MG63 (cell line): ENCODE measurements around the gene DDX3X. TPM values are rescaled to one million over a fixed set of nuclear protein-coding genes. Genes with fewer than 3 reads are reported as not detected.
"Not testable (repeated sequence)": the region's sequence is repeated elsewhere in the genome, so short reads cannot be mapped to it uniquely, and the experiment has no call there.

ENCODE experiments used
- DNase-seq: peaks from one replicate; pipeline ENCODE4 v3.0.0-alpha.2; 2020
- H3K27me3 ChIP-seq: fragments of 250-450 bp; sonication (Bioruptor Pico); 2 replicates; pipeline ENCODE4 v1.5.1; 2020; ENCODE audit warnings: mild to moderate bottlenecking, moderate library complexity
- H3K36me3 ChIP-seq: fragments of 250-450 bp; sonication (Bioruptor Pico); 2 replicates; pipeline ENCODE4 v1.5.1; 2020; ENCODE audit warnings: mild to moderate bottlenecking, moderate library complexity
- H3K4me3 ChIP-seq: fragments of 250-450 bp; sonication (Bioruptor Pico); 2 replicates; pipeline ENCODE4 v1.5.1; 2020; ENCODE audit warnings: mild to moderate bottlenecking, moderate library complexity
- H3K9me3 ChIP-seq: fragments of 250-450 bp; sonication (Bioruptor Pico); 2 replicates; pipeline ENCODE4 v1.5.1; 2020; ENCODE audit warnings: mild to moderate bottlenecking, moderate library complexity
- total RNA-seq: library from RNA; depleted of rRNA; stranded (reverse); fragments of >200 nt; shearing (Covaris generic); gene quantifications from 2 replicates; pipeline ENCODE4 v1.2.3, GENCODE V29; 2014; ENCODE audit warnings: low replicate concordance

DDX3X gene
- total RNA-seq, 1 experiment from 2014 or later, result 94.9 TPM

DNA sequence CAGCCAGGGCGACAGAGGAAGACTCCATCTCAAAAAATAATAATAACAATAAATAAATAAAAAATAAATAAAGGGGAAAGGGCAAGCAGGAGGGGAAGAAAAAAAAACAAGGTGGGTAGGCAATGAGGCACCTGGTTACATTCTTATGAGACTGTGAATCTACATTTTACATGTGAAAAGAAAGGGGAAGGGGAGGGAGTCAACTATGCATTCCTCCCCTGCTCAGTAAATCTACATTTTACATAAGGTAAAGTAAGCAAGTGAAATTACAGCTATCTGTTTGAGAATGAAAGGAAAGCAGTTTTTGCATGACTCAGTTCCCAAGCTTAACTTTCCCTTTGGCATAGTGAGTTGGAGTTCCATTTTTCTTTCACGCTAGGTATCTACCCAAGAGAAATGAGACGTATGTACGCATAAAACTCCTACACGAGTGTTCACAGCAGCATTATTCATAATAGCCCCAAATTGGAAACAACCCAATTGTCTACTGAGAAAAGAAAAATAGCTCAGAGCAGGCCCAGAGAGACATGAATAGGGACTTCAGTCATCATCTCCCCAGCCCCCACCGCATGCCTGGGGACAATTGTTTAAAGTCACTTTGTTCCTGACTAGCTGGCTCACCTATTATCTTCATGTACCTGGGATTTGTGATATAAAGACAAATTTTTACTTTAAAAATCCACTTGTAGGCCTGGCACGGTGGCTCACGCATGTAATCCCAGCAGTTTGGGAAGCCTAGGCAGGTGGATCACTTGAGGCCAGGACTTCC is 52.4 kb downstream of the DDX3X start:
- no peaks in the 10 kb centered on the region for H3K9me3 ChIP-seq
- no peak overlapping the region for H3K4me3 ChIP-seq
- no peaks in the 10 kb centered on the region for H3K27me3 ChIP-seq
- H3K36me3 ChIP-seq, result no peaks in the 10 kb centered on the region
- DNase-seq, result no peak

DNA sequence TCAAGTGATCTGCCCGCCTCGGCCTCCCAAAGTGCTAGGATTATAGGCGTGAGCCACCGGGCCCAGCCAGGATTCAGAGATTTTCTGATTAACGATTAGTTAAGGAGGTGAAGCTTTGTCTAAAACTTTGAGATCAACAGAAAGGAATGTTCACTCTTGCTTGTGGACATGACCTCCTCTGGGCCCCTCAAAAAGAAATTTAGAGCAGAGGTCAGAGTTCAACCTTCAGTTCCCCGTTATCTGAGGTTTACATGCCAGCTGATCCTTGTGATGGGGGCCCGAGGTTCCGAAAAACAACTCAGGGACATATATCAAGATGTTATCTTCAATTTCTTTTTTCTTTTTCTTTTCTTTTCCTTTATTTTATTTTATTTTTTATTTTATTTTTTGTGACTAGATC is 54.6 kb downstream of the DDX3X start:
- Histone ChIP-seq H3K36me3 (no peaks in the 10 kb centered on the region), H3K4me3 (no peak overlapping the region), H3K27me3 (no peaks in the 10 kb centered on the region), H3K9me3 (no peaks in the 10 kb centered on the region)
- DNase-seq, result no peak

DNA sequence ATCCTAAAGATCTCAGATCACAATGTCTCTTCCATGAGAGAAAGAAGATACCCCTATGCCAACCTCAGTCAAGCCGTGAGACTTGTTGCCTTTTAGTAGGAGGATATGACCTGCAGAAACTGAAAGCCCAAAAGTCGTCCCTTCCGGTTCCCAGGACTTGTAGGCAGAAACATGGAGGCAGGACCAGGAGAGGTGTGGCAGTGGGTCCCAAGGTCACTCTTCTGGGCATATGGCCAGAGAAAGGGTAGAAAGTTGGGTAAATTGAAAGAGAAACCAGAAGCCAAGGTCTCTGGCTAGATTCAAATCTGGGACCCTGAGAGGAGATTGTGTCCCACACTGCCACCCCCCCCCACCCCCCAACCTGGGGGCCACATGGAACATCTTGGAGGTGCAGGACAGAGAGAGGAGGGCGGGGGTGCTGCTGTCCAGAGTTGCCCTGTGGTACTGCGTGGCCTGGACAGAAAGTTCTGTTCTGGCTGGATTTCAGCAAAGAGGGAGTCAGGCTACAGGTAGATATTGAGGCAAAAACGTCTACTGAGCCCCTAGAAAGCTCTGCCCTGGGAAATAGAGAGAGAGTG is 55.4 kb downstream of the DDX3X start:
- Histone ChIP-seq H3K27me3 (no peaks in the 10 kb centered on the region), H3K4me3 (no peak overlapping the region), H3K36me3 (no peaks in the 10 kb centered on the region), H3K9me3 (no peaks in the 10 kb centered on the region)
- no peak for DNase-seq

DNA sequence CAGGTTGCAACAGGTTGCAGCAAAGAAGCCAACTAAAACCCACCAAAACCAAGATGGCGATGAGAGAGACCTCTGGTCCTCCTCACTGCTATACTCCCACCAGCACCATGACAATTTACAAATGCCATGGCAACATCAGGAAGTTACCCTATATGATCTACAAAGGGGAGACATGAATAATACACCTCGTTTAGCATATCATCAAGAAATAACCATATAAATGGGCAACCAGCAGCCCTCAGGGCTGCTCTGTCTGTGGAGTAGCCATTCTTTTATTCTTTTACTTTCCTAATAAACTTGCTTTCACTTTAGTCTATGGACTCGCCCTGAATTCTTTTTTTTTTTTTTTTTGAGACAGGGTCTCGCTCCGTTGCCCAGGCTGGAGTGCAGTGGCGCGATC is 56.6 kb downstream of the DDX3X start:
- H3K36me3 ChIP-seq, H3K9me3 ChIP-seq, H3K27me3 ChIP-seq, H3K4me3 ChIP-seq, DNase-seq: not testable (repeated sequence)

DNA sequence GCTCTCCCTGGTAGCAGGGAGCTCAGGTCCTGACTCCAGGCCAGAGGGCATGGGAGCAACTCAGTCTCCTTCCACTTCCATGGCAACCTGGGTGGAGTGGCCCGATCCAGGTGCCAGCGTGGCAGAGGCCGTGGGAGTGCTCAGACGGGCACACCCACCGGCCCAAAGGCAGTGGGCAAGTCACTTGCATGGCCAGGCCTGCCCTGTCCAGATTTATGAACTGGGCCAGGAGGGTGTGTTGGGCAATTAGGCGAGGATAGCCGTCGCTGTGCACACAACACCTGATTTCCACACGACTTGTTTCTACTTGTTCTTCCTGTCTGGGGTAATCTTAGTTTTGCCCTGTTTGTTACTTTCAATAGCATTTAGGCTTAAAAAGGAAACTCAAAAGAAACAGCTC is 57.6 kb downstream of the DDX3X start:
- Histone ChIP-seq H3K27me3 (no peaks in the 10 kb centered on the region), H3K36me3 (no peaks in the 10 kb centered on the region), H3K9me3 (no peaks in the 10 kb centered on the region), H3K4me3 (no peak overlapping the region)
- DNase-seq, result no peak

DNA sequence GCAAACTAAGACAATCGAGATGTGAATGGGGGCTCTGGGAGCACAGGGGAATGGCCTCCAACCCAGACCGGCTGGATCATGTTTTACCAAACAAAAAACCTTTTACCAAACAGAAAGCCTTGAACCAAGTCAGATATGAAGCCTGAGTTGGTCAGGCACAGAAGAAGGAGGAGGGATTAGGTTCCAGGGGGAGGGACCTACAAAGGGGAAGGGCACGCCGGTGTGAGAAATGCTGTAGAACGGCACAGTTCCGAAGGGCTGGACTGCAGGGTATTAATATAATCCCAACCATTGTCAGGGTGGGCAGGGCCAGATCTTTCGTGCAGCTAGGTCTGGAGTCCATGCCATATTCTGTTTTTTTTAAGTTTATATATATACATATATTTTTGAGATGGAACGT is 60.3 kb downstream of the DDX3X start:
- H3K4me3 ChIP-seq, result no peak overlapping the region
- H3K9me3 ChIP-seq, result no peaks in the 10 kb centered on the region
- no peak for DNase-seq
- H3K27me3 ChIP-seq, result no peaks in the 10 kb centered on the region
- no peaks in the 10 kb centered on the region for H3K36me3 ChIP-seq

DNA sequence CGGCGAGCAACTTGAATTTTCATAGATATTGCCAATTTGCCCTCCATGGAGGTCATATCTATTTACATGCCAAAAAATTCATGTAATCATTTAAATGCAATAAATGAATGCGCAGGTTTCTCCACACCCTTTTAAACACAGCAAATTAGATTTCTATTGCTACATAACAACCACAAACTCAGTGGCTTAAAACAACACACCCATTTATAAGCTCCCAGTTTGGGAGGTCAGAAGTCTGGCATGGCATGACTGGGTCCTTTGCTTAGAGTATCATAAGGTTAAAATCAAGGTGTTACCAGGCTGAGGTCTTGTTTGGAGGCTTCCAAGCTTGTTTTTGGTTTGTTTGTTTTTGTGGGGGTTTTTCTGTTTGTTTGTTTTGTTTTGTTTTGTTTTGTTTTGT is 63.3 kb downstream of the DDX3X start:
- Histone ChIP-seq H3K4me3 (no peak overlapping the region), H3K27me3 (no peaks in the 10 kb centered on the region), H3K9me3 (no peaks in the 10 kb centered on the region), H3K36me3 (no peaks in the 10 kb centered on the region)
- DNase-seq, result no peak

DNA sequence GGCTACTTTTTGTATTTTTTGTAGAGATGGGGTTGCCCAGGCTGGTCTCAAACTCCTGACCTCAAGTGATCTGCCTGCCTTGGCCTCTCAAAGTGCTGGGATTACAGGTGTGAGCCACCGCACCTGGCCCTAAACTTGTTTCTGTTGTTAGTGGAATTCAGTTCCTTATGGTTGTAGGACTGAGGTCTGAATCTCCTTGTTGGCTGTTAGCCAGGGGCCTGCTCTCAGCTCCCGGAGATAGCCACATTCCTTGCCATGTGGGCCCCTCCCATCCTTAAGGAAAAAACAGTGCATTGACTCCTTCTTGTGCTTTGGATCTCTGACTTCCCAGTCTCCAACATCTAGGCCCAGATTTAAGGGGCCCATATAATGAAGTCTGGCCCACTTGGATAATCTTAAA is 63.8 kb downstream of the DDX3X start:
- Histone ChIP-seq H3K4me3 (no peak overlapping the region), H3K36me3 (no peaks in the 10 kb centered on the region), H3K9me3 (no peaks in the 10 kb centered on the region), H3K27me3 (no peaks in the 10 kb centered on the region)
- no peak for DNase-seq

DNA sequence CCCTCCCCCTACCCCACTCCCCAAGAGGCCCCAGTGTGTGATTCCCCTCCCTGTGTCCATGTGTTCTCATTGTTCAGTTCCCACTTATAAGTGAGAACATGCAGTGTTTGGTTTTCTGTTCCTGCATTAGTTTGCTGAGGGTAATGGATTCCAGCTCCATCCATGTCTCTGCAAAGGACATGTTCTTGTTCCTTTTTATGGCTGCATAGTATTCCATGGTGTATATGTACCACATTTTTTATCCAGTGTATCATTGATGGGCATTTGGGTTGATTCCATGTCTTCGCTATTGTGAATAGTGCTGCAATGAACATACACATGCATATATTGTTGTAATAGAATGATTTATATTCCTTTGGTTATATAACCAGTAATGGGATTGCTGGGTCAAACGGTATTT is 68.6 kb downstream of the DDX3X start:
- H3K4me3 ChIP-seq, H3K36me3 ChIP-seq, DNase-seq, H3K9me3 ChIP-seq, H3K27me3 ChIP-seq: not testable (repeated sequence)

DNA sequence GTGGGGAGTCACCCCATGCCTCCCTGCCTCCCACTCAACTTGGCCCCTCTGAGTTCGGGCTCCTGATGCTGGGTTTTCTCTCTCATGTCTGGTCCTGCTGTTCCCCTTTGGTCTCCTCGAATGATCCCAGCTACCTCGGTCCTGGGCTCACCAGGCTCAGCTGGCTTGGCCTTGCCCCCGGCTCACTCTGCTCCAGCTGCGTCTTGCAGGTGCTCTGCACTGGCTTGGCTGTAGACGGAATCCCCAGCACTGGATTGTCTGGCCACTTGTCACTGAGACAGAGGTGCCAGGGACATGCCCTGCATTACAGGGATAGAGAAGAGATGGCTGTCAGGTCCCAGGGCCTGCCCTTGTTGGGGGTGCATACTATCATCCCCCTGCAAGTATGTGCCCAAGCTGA is 71.6 kb downstream of the DDX3X start:
- no peaks in the 10 kb centered on the region for H3K27me3 ChIP-seq
- H3K4me3 ChIP-seq, result no peak overlapping the region
- no peaks in the 10 kb centered on the region for H3K9me3 ChIP-seq
- DNase-seq, result no peak
- H3K36me3 ChIP-seq, result no peaks in the 10 kb centered on the region

DNA sequence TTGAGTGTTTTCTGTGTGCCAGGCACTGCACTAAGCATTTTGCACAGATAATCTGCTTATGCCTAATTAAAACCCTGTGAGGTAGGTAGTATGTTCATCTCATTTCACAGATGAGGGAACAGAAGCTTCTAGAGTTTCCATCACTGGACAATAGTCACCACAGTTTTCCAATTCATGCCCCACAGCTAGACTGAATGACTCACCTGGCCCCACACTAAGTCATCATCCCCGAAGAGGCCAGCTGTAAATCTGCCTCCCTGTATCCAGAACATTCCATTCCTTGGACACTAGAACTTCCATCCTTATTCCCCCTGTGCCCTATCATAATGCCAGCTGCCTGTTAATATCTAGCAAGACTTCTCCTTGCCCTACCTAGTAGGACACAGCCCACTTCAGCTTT is 72.2 kb downstream of the DDX3X start:
- H3K4me3 ChIP-seq, result no peak overlapping the region
- no peaks in the 10 kb centered on the region for H3K9me3 ChIP-seq
- H3K27me3 ChIP-seq, result no peaks in the 10 kb centered on the region
- no peak for DNase-seq
- no peaks in the 10 kb centered on the region for H3K36me3 ChIP-seq

DNA sequence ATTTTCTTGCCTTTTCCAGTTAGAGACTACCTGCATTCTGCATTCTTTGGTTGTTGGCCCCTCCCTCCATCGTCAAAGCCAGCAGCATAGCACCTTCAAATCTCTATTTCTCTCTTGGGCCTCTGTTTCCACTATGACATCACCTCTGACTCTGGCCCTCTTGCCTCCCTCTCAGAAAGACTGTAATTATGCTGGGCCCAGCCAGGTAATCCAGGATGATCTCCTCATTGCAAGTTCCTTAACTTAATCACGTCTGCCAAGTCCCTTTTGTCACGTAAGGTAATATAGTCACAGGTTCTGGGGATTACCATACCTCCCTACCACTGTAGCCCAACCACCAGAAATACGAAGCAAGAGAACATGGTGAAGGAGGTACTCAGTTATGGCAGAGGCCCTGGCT is 73.9 kb downstream of the DDX3X start:
- H3K27me3 ChIP-seq, result no peaks in the 10 kb centered on the region
- H3K9me3 ChIP-seq, result no peaks in the 10 kb centered on the region
- no peaks in the 10 kb centered on the region for H3K36me3 ChIP-seq
- no peak for DNase-seq
- no peak overlapping the region for H3K4me3 ChIP-seq

DNA sequence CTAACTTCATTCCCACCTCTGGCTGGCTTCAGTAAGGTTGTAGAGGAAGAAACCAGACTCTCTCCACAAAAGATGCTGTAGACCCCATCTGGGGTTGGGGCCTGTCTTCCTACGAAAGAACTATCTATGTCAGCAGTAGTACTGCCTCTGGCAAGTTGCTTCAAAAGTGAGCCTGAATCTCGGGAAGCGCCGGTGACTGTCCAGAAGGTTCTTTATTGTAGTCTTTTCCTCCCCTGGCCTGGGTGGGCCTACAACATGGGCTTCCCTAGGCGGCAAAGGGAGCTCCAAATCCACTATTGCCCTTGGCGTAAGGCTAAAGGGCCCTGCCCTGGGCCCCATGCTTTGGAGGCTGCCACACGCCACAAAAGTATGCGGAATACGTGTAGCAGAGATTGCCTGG is 74.6 kb downstream of the DDX3X start:
- no peaks in the 10 kb centered on the region for H3K27me3 ChIP-seq
- H3K36me3 ChIP-seq, result no peaks in the 10 kb centered on the region
- no peak overlapping the region for H3K4me3 ChIP-seq
- no peak for DNase-seq
- H3K9me3 ChIP-seq, result no peaks in the 10 kb centered on the region

DNA sequence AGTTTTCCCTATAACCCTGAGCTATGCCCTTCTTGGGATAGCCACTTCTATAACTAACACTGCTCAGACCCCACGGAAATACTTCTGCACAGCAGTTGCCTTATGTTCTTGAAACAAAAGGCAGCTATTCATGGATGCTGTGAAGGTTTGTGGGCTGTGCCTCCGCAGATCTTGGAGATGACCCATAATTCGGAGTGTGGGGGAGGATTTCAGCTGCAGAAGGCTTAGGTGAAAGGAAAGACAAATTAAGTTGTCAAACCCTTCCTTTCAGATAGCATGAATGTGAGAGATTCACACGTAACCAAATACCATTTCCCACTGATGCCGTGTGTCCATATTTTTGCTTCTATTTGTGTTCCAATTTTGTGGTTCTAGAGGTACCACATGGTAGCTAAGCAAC is 75.0 kb downstream of the DDX3X start:
- Histone ChIP-seq H3K36me3 (no peaks in the 10 kb centered on the region), H3K9me3 (no peaks in the 10 kb centered on the region), H3K4me3 (no peak overlapping the region), H3K27me3 (no peaks in the 10 kb centered on the region)
- DNase-seq, result no peak

DNA sequence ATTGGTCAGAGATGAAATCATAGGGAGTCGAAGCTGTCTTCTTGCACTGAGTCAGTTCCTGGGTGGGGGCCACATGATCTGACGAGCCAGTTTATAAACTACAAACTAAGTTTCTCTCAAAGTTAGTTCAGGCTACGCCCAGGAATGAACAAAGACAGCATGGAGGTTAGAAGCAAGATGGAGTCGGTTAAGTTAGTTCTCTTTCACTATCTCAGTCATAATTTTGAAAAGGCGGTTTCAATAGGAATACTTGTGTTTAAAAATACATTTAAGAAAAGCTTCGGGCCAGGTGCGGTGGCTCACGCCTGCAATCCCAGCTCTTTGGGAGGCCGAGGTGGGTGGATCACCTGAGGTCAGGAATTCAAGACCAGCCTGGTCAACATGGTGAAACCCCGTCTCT is 77.3 kb downstream of the DDX3X start:
- not testable (repeated sequence) for H3K9me3 ChIP-seq, H3K36me3 ChIP-seq, H3K27me3 ChIP-seq, H3K4me3 ChIP-seq, DNase-seq

DNA sequence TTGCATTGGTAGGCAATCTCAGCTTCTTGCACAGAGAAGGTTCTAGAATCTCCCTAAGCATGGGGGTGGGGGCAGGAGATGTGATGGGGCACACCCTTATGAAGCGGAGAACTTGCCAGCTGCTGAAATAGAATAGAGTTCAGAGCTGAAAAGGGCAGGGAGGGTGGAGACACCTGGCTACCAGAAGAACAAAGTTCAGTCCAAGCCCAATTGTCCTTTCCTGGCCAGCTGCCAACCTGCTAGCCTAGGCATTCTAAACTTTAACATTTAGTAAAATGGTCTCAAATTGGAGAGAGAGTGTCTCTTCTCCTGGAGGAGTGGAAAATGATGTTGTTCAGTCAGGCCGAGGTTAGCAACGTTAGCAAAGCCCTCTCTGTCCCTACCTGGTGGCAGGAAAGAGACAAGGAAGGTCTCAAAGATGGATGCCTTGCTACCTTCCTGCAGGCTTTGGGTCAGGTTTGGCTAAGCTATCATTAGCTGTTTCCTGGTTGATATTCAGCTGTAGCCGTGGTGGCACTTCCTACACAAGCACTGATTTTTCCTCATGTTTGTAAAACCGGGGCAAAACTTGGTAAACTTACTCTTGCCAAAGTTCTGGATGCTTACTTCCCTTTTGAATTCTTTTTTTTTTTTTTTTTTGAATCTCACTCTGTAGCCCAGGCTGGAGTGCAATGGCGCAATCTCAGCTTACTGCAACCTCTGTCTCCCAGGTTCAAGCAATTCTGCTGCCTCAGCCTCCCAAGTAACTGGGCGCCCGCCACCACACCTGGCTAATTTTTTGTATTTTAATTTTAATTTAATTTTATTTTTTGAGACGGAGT is 78.5 kb downstream of the DDX3X start:
- H3K9me3 ChIP-seq, result no peaks in the 10 kb centered on the region
- DNase-seq, result no peak

More for the DNA sequence above, 78.5 kb downstream of the DDX3X start:
- Histone ChIP-seq H3K4me3 (no peak overlapping the region), H3K27me3 (no peaks in the 10 kb centered on the region), H3K36me3 (no peaks in the 10 kb centered on the region)
